CD4-positive, alpha-beta T cell (primary cell): Measurements from ENCODE around the gene ZNF574. TPM values are rescaled to one million over a fixed set of nuclear protein-coding genes. Genes with fewer than 3 reads are reported as not detected.

Experiments used
- ATAC-seq: fragments of 200-7000 bp; cut with Tn5 transposase; one replicate; pipeline ENCODE4 v1.10.0; 2022; ENCODE audit warnings: mild to moderate bottlenecking; ENCODE audit not compliant: poor library complexity
- CTCF ChIA-PET: fragments of 350-600 bp; sonication (Branson Sonifier 250); formaldehyde crosslinking; loops from one replicate; lab custom pipeline; 2021; ENCODE audit warnings: antibody characterized with exemption, inconsistent platforms; lab: Charles Lee
- POLR2A ChIA-PET: fragments of 350-600 bp; sonication (Branson Sonifier 250); formaldehyde crosslinking; loops from one replicate; lab custom pipeline; 2021; ENCODE audit warnings: antibody characterized with exemption, inconsistent platforms; lab: Charles Lee
- DNase-seq, 14 experiments: peaks; one replicate each; pipeline ENCODE4 v3.0.0-alpha.2; 2013 to 2020; ENCODE audit warnings: mixed read lengths in 2 of 14
- H3K27ac ChIP-seq, 2 donors: one replicate each; pipeline versions ENCODE4 v1.5.1 to v1.7.0; 2013; ENCODE audit warnings: low read length in 2 of 2, low read depth in 1 of 2, mild to moderate bottlenecking in 1 of 2
- H3K27me3 ChIP-seq, 2 experiments: 1 replicate in 1 of 2; 2 replicates in 1 of 2; pipeline versions ENCODE4 v1.6.1 to v1.7.0; 2013; ENCODE audit warnings: low read length in 2 of 2, control low read depth in 1 of 2, mild to moderate bottlenecking in 1 of 2, moderate library complexity in 1 of 2; ENCODE audit not compliant: insufficient read depth in 2 of 2, control insufficient read depth in 1 of 2
- H3K36me3 ChIP-seq: one replicate; pipeline ENCODE4 v1.6.1; 2013; ENCODE audit warnings: low read length, control low read depth; ENCODE audit not compliant: insufficient read depth
- H3K4me1 ChIP-seq: one replicate; pipeline ENCODE4 v1.6.1; 2013; ENCODE audit warnings: low read length, control low read depth; ENCODE audit not compliant: insufficient read depth
- H3K4me3 ChIP-seq: one replicate; pipeline ENCODE4 v1.5.1; 2013; ENCODE audit warnings: mild to moderate bottlenecking, low read length, moderate library complexity
- H3K9me3 ChIP-seq, 2 experiments: 1 replicate in 1 of 2; 2 replicates in 1 of 2; pipeline versions ENCODE4 v1.6.1 to v1.7.0; 2013; ENCODE audit warnings: low read length in 2 of 2, mild to moderate bottlenecking in 2 of 2, control low read depth in 1 of 2, moderate library complexity in 1 of 2; ENCODE audit not compliant: control insufficient read depth in 1 of 2, insufficient read depth in 1 of 2
- H3K27ac Mint-ChIP-seq: one replicate; pipeline ENCODE4 v1.8.0; 2020; ENCODE audit warnings: mixed read lengths
- H3K27me3 Mint-ChIP-seq: one replicate; pipeline ENCODE4 v1.8.0; 2021; ENCODE audit warnings: mixed read lengths
- H3K36me3 Mint-ChIP-seq: one replicate; pipeline ENCODE4 v1.8.0; 2021; ENCODE audit warnings: low read depth, mixed read lengths
- H3K4me1 Mint-ChIP-seq: one replicate; pipeline ENCODE4 v1.8.0; 2021; ENCODE audit warnings: low read depth, mixed read lengths
- H3K4me3 Mint-ChIP-seq: one replicate; pipeline ENCODE4 v1.8.0; 2020; ENCODE audit warnings: mild to moderate bottlenecking, mixed read lengths
- H3K9me3 Mint-ChIP-seq: one replicate; pipeline ENCODE4 v1.8.0; 2020; ENCODE audit warnings: mixed read lengths
- intact Hi-C, 2 experiments: fragments of 100-400 bp; cut with DNase I in 1 of 2; cut with micrococcal nuclease in 1 of 2; formaldehyde crosslinking; loops; one replicate each; pipeline versions ENCODE4 v1.15.1 to v1.9.0; 2023 to 2025; cut with DNase I, micrococcal nuclease
- total RNA-seq, 174 experiments: library from RNA in 2 of 174; stranded (reverse) in 2 of 174; gene quantifications; one replicate each; pipeline ENCODE4 v1.2.3 and lab custom pipeline; 2021 to 2026
- TF ChIP-seq, protein P1 (sequence below): fragments of 200-600 bp; IDR thresholded peaks from one replicate; pipeline ENCODE4 v1.8.0; 2022; ENCODE audit warnings: antibody characterized with exemption, mild to moderate bottlenecking

Gene ZNF574
- total RNA-seq, 2 experiments from 2014 or later, result 21.5 to 24.0 TPM

GRCh38 chr19:42109896-42110295 is 33.9 kb downstream of the ZNF574 start:
- no peaks in the 10 kb centered on the region for H3K9me3 Mint-ChIP-seq
- DNase-seq (no peak), ATAC-seq (no peak)
- intact Hi-C loops, result loop anchor here (2.0 to 10.0 kb wide), 5 partner anchors 75 to 417 kb away; partner anchors contain the start of gene CEACAM1 (in 1 of the 2)
- H3K9me3 ChIP-seq, result no peaks in the 10 kb centered on the region
- peaks cover 41% of the 10 kb centered on the region for H3K36me3 ChIP-seq
- H3K4me3 ChIP-seq, result no peak overlapping the region
- no peak overlapping the region for H3K4me3 Mint-ChIP-seq
- peaks cover 47% of the 10 kb centered on the region for H3K36me3 Mint-ChIP-seq
- peaks cover 9% of the 10 kb centered on the region for H3K4me1 ChIP-seq
- peaks cover 10% of the 10 kb centered on the region for H3K4me1 Mint-ChIP-seq
- H3K27ac ChIP-seq, result no peak overlapping the region
- TF ChIP-seq, protein P1, sequence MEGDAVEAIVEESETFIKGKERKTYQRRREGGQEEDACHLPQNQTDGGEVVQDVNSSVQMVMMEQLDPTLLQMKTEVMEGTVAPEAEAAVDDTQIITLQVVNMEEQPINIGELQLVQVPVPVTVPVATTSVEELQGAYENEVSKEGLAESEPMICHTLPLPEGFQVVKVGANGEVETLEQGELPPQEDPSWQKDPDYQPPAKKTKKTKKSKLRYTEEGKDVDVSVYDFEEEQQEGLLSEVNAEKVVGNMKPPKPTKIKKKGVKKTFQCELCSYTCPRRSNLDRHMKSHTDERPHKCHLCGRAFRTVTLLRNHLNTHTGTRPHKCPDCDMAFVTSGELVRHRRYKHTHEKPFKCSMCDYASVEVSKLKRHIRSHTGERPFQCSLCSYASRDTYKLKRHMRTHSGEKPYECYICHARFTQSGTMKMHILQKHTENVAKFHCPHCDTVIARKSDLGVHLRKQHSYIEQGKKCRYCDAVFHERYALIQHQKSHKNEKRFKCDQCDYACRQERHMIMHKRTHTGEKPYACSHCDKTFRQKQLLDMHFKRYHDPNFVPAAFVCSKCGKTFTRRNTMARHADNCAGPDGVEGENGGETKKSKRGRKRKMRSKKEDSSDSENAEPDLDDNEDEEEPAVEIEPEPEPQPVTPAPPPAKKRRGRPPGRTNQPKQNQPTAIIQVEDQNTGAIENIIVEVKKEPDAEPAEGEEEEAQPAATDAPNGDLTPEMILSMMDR, result no peak
- H3K27me3 Mint-ChIP-seq, result no peaks in the 10 kb centered on the region
- ChIA-PET CTCF (interaction anchor here (1.8 to 2.7 kb wide), 3 partner anchors 14 to 331 kb away, joined by 7 to 16 read pairs (median 15); partner anchors contain the start of gene POU2F2), POLR2A (no interaction called here)
- no peak overlapping the region for H3K27ac Mint-ChIP-seq
- no peaks in the 10 kb centered on the region for H3K27me3 ChIP-seq

DNA sequence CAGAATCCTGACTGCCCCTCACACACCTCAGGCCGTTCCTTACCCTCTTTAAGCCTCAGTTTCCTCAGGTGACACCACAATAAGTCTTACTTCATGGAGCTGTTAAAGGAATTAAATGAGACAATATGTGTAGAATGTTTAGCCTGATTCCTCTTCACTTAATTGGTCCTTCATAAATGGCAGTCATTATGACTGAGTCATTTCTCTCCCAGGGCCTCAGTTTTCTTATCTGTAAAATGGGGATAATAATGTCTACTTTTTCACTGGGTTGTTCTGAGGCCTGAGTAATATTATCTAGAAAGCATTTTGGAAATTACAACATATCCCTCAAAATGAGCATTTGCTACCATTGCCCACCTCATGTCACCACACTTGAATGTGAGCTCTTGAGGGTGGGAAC is 34.7 kb downstream of the ZNF574 start:
- Histone ChIP-seq H3K36me3 (peaks cover 47% of the 10 kb centered on the region), H3K27me3 (no peaks in the 10 kb centered on the region), H3K4me3 (no peak overlapping the region), H3K27ac (no peak overlapping the region), H3K4me1 (peaks cover 9% of the 10 kb centered on the region), H3K9me3 (no peaks in the 10 kb centered on the region)
- Mint-ChIP-seq H3K36me3 (peaks cover 46% of the 10 kb centered on the region), H3K4me1 (peaks cover 10% of the 10 kb centered on the region), H3K9me3 (no peaks in the 10 kb centered on the region), H3K27me3 (no peaks in the 10 kb centered on the region), H3K27ac (peak overlapping the region; percentile 14), H3K4me3 (no peak overlapping the region)
- CTCF ChIA-PET, result interaction anchor here (0.7 to 1.7 kb wide), 3 partner anchors 22 to 330 kb away, joined by 3 read pairs; no protein-coding TSS in a partner anchor
- no peak for DNase-seq
- TF ChIP-seq, protein P1, result no peak
- intact Hi-C loops, result loop anchor here in 1 of 2 experiments (10.0 kb wide), 1 partner anchor 294 kb away; no protein-coding TSS in a partner anchor
- POLR2A ChIA-PET, result interaction anchor here (1.4 kb wide), 1 partner anchor 131 kb away, joined by 3 read pairs; the partner anchor contains the start of gene GSK3A
- ATAC-seq, result no peak

GRCh38 chr19:42111384-42111783 is 35.4 kb downstream of the ZNF574 start:
- peaks cover 55% of the 10 kb centered on the region for H3K36me3 ChIP-seq
- peak overlapping the region; percentile 14 for H3K27ac Mint-ChIP-seq
- no peaks in the 10 kb centered on the region for H3K27me3 Mint-ChIP-seq
- intact Hi-C loops, result loop anchor here in 1 of 2 experiments (10.0 kb wide), 1 partner anchor 293 kb away; no protein-coding TSS in a partner anchor
- peaks cover 10% of the 10 kb centered on the region for H3K4me1 Mint-ChIP-seq
- ChIA-PET POLR2A (interaction anchor here (1.4 kb wide), 1 partner anchor 131 kb away, joined by 3 read pairs; the partner anchor contains the start of gene GSK3A), CTCF (interaction anchor here (1.0 to 1.7 kb wide), 3 partner anchors 66 to 329 kb away, joined by 3 read pairs; no protein-coding TSS in a partner anchor)
- H3K27me3 ChIP-seq, result no peaks in the 10 kb centered on the region
- peaks cover 9% of the 10 kb centered on the region for H3K4me1 ChIP-seq
- TF ChIP-seq, protein P1, result no peak
- no peak overlapping the region for H3K4me3 ChIP-seq
- no peak overlapping the region for H3K27ac ChIP-seq
- H3K9me3 ChIP-seq, result no peaks in the 10 kb centered on the region
- no peaks in the 10 kb centered on the region for H3K9me3 Mint-ChIP-seq
- peaks cover 51% of the 10 kb centered on the region for H3K36me3 Mint-ChIP-seq
- no peak for DNase-seq
- no peak overlapping the region for H3K4me3 Mint-ChIP-seq
- no peak for ATAC-seq
